Transverse colon (tissue), 4 donors: ENCODE results near the gene EGR4. TPM values are rescaled to one million over a fixed set of nuclear protein-coding genes. Genes with fewer than 3 reads are reported as not detected.
A peak's percentile ranks its signal among the peaks of the same experiment; 100 is the strongest.
"Not testable (repeated sequence)": the region's sequence is repeated elsewhere in the genome, so short reads cannot be mapped to it uniquely, and the experiment has no call there.

Source experiments
- DNase-seq: peaks from one replicate; pipeline ENCODE4 v3.0.0-alpha.2; 2019
- H3K27ac ChIP-seq, 4 donors: fragments of 200-600 bp; sonication (generic); 2 replicates each; pipeline ENCODE4 v1.5.1; 2016 to 2018; ENCODE audit warnings: inconsistent platforms in 4 of 4
- H3K27me3 ChIP-seq: fragments of 200-600 bp; sonication (generic); 2 replicates; pipeline ENCODE4 v1.5.1; 2017; ENCODE audit warnings: inconsistent platforms
- H3K36me3 ChIP-seq, 4 donors: fragments of 200-600 bp; sonication (generic); 2 replicates each; pipeline ENCODE4 v1.5.1; 2017 to 2019; ENCODE audit warnings: inconsistent platforms in 4 of 4
- H3K4me1 ChIP-seq, 4 donors: fragments of 200-600 bp; sonication (generic); 2 replicates each; pipeline ENCODE4 v1.5.1; 2017 to 2020; ENCODE audit warnings: inconsistent platforms in 4 of 4
- H3K4me3 ChIP-seq, 4 donors: fragments of 200-600 bp; sonication (generic); 1 replicate in 1 of 4; 2 replicates in 3 of 4; pipeline versions ENCODE4 v1.5.1 to v1.6.1; 2017 to 2019; ENCODE audit warnings: inconsistent platforms in 4 of 4
- H3K9me3 ChIP-seq, 2 donors: fragments of 200-600 bp; sonication (generic); 2 replicates each; pipeline ENCODE4 v1.5.1; 2017 to 2019; ENCODE audit warnings: inconsistent platforms in 2 of 2
- EP300 ChIP-seq: sonication (generic); formaldehyde crosslinking; IDR thresholded peaks from one replicate; pipeline ENCODE4 v1.6.1; 2017; ENCODE audit warnings: antibody characterized with exemption, low read depth
- POLR2A ChIP-seq: fragments of 450-650 bp; IDR thresholded peaks from one replicate; pipeline ENCODE4 v1.6.1; 2016; ENCODE audit warnings: antibody characterized with exemption, mild to moderate bottlenecking, moderate library complexity
- POLR2AphosphoS5 ChIP-seq, 3 donors: sonication (generic); formaldehyde crosslinking; IDR thresholded peaks; one replicate each; pipeline ENCODE4 v1.6.1; 2016; ENCODE audit warnings: antibody characterized with exemption in 3 of 3
- WGBS, 2 donors: methylation state at CpG; one replicate each; pipeline ENCODE4 v1.1.5; 2018; ENCODE audit warnings: low coverage in 1 of 2; 5-methylcytosine and 5-hydroxymethylcytosine counted together
- in situ Hi-C, 4 donors: fragments of 200-750 bp; cut with MboI; loops; one replicate each; pipeline versions ENCODE4 v1.15.0 to v1.15.1; 2017; ENCODE audit warnings: low sequenced_read_pairs in 3 of 4, low pct_ligation_motif_present in 1 of 4, low pct_unique_long_range_greater_than_20kb in 1 of 4
- intact Hi-C: fragments of 100-400 bp; cut with DNase I; formaldehyde crosslinking; loops from one replicate; pipeline ENCODE4 v1.15.1; 2023; ENCODE audit warnings: low total_unique reads
- total RNA-seq, 4 donors: library from RNA; depleted of rRNA; stranded (reverse); fragments of >200 nt; gene quantifications; one replicate each; pipeline ENCODE4 v1.1.0, GENCODE V29; 2016
- TF ChIP-seq, protein P1 (sequence below), 5 experiments: fragments of 200-600 bp in 3 of 5; fragments of 450-650 bp in 2 of 5; sonication (generic) in 3 of 5; IDR thresholded peaks; 1 replicate in 2 of 5; 2 replicates in 3 of 5; pipeline ENCODE4 v1.5.1; 2016 to 2017; ENCODE audit warnings: antibody characterized with exemption in 5 of 5, inconsistent platforms in 3 of 5, mild to moderate bottlenecking in 2 of 5, moderate library complexity in 1 of 5

Gene EGR4
- total RNA-seq, 4 donors from 2014 or later = not detected

DNA sequence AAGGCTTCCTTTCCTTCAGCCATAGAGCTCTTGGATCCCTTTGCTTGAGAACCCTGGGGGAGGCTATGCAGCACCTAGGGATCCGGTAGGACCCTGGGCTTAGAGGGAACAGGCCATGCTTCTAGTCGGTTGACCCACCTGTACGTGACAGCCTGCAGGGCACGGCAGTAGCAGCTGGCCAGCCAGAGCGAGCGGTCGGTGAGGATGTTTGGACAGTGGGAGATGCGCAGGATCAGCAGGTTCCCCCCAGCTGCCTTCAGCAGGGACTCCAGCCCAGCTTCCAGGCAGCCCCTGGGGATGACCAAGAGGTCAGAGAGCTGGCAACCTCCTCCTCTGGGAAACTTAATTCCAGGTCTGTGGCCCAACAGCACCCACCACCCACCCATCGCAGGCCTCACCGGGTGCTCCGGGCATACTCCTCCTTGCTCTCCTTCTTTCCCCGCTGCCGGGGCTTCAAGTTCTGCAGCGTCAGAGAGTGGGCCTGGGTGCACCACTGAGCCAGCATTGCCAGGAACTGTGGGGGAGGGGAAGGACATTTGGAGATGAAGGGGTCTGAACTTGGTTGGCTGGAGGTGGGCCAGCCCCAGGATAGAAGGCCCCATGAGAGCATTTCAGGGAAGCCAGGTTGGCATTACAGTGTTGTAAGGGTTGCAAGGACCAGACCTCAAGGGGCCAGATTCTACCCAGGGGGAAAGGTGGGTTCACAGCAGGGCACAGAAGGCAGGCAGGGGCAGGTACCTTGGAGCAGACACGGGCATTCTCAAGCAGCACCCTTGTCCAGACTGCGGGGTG, 29.6 kb downstream of the EGR4 start:
- DNase-seq = no peak
- Histone ChIP-seq H3K4me3 (no peak overlapping the region), H3K27me3 (peaks cover 12% of the 10 kb centered on the region), H3K4me1 (peaks cover 0 to 9% (median 3%) of the 10 kb centered on the region in 4 donors), H3K27ac (no peak overlapping the region), H3K36me3 (no peaks in the 10 kb centered on the region), H3K9me3 (no peaks in the 10 kb centered on the region)
- TF ChIP-seq POLR2A (no peak), EP300 (no peak), POLR2AphosphoS5 (IDR thresholded peaks at IDR 0.05) (no peak)
- TF ChIP-seq, protein P1, sequence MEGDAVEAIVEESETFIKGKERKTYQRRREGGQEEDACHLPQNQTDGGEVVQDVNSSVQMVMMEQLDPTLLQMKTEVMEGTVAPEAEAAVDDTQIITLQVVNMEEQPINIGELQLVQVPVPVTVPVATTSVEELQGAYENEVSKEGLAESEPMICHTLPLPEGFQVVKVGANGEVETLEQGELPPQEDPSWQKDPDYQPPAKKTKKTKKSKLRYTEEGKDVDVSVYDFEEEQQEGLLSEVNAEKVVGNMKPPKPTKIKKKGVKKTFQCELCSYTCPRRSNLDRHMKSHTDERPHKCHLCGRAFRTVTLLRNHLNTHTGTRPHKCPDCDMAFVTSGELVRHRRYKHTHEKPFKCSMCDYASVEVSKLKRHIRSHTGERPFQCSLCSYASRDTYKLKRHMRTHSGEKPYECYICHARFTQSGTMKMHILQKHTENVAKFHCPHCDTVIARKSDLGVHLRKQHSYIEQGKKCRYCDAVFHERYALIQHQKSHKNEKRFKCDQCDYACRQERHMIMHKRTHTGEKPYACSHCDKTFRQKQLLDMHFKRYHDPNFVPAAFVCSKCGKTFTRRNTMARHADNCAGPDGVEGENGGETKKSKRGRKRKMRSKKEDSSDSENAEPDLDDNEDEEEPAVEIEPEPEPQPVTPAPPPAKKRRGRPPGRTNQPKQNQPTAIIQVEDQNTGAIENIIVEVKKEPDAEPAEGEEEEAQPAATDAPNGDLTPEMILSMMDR (IDR thresholded peaks at IDR 0.05) = no peak
- intact Hi-C loops (no loop called here), in situ Hi-C loops (no loop called here)
- WGBS, 2 donors = 88% methylated on average over 15 of the region's 16 CpGs; no CpG with 5 or more reads in 1 of the 2 donors

DNA sequence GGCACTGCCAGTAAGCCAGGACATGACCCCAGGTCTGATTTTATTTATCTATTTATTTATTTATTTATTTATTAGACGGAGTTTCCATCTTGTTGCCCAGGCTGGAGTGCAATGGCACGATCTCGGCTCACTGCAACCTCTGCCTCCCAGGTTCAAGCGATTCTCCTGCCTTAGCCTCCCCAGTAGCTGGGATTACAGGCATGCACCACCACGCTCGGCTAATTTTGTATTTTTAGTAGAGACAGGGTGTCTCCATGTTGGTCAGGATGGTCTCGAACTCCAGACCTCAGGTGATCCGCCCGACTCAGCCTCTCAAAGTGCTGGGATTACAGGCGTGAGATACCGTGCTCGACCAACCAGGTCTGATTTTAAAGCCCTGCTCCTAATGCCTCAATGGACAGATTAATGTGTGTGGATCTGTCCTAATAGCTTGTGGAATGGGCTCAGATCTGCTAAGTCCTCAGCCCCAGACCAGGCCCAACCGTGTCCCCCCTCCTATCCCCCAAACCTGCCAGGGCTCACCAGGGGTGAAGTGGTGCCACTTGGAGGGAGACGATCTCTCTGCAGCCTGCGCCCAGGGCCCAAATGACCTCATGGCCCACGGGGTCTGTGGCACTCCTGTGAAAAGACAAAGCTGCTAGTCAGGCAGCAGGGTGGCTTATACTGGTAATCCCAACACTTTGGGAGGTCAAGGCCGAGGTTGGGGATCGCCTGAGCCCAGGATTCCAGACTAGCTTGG, 30.5 kb downstream of the EGR4 start:
- intact Hi-C loops, H3K36me3 ChIP-seq, DNase-seq, H3K27ac ChIP-seq, H3K9me3 ChIP-seq, in situ Hi-C loops, H3K27me3 ChIP-seq, H3K4me1 ChIP-seq, H3K4me3 ChIP-seq: not testable (repeated sequence)
- WGBS, 2 donors = 83 to 91% methylated on average over 1 to 18 of the region's 18 CpGs

DNA sequence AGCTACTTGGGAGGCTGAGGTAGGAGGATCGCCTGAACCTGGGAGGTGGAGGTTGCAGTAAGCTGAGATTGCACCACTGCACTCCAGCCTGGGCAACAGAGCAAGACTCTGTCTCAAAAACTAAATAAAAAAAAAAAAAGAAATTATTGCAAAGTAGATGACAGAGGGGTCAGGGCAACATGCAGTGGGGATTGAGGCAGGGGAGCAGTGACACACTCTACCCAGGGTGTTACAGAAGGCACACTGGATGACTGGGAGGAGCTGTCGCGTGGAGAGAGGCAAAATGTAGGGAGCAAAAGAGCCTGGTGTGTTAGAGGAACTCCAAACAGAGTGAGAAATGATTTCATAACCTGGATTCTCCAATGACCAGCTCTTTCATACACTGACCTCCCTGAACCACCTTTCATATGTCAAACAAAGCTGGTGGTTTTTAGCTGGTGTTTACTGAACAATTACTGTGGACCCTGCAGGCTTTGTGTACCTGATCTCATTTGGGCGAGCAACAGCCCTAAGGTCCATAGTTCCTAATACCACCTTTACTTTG, 31.2 kb downstream of the EGR4 start:
- TF ChIP-seq EP300 (no peak), POLR2A (no peak)
- Histone ChIP-seq H3K9me3 (no peaks in the 10 kb centered on the region), H3K4me3 (no peak overlapping the region), H3K27ac (no peak overlapping the region), H3K4me1 (no peaks in the 10 kb centered on the region), H3K27me3 (no peaks in the 10 kb centered on the region), H3K36me3 (no peaks in the 10 kb centered on the region)
- no peak for DNase-seq
- in situ Hi-C loops (no loop called here), intact Hi-C loops (no loop called here)
- 90 to 91% methylated on average over 4 of the region's 4 CpGs for WGBS, 2 donors

DNA sequence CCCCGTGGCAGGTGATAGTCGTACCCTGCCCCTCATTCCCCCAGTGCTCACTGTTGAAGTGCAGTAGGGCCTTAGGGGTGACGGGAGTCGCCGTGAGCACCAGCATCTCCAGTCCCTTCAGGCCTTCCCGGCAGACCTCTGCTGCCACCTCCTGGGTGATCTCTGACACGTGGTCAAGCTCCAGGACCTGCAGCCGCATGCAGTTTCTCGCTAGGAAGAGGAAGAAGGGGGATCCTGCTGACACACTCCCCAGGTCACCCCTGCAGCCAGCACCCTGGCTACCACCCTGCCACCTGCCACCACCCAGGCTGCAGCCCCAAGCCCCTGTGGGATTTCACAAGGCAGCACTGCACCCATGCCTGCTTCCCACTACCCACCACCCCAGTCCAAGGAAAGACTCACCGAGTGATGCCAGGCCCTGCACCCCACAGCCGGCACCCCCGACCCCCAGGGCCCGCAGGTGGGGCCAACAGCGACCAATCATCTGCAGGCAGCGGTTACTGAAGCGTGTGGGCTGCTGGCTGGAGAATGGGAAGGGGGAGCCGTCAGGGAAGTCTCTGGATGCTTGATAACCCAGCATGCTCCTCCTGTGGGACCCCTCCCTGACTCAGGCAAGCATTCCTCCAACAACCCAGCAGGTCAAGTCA, 32.9 kb downstream of the EGR4 start:
- peak; percentile 22 for DNase-seq
- Histone ChIP-seq H3K27me3 (no peaks in the 10 kb centered on the region), H3K9me3 (no peaks in the 10 kb centered on the region), H3K4me3 (no peak overlapping the region), H3K36me3 (no peaks in the 10 kb centered on the region), H3K4me1 (no peaks in the 10 kb centered on the region), H3K27ac (no peak overlapping the region)
- in situ Hi-C loops = no loop called here
- WGBS, 2 donors = 56% methylated on average over 17 of the region's 17 CpGs; no CpG with 5 or more reads in 1 of the 2 donors
- no peak for TF ChIP-seq POLR2AphosphoS5 (IDR thresholded peaks at IDR 0.05)
- TF ChIP-seq EP300 = no peak
- TF ChIP-seq POLR2A = no peak
- TF ChIP-seq, protein P1 (IDR thresholded peaks at IDR 0.05) = peak in 2 of 5 experiments; percentile 20 to 27
- intact Hi-C loops = no loop called here
